ENCODE data around the gene CANT1. TPM values are rescaled to one million over a fixed set of nuclear protein-coding genes. Genes with fewer than 3 reads are reported as not detected.
"Not testable (repeated sequence)": the region's sequence is repeated elsewhere in the genome, so short reads cannot be mapped to it uniquely, and the experiment has no call there.

The CANT1 gene
- total RNA-seq, 1 experiment from 2014 or later: 54.2 TPM

DNA sequence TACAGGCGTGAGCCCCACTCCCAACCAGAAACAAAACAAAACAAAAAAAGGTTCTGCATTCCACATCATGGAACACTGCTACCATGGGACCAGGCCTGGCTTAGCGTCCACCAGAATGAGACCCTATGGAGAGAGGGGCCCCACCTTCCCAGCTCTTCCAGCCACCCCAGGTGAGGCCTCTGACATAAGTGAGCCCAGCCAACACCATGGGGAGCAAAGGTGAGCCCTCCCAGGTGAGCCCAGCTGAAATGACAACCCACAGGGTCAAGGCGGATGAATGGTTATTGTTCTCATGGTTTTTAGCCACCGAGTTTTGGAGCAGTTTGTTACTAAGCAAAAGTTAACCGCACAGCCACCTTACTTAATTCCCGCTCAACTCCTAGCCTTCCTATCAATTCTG, 46.2 kb downstream of the CANT1 start:
- no peak for TF ChIP-seq EZH2 (IDR thresholded peaks at IDR 0.05; ENCODE audit: borderline replicate concordance, low read depth, low read length, poor library complexity, severe bottlenecking)
- TF ChIP-seq, protein P1, sequence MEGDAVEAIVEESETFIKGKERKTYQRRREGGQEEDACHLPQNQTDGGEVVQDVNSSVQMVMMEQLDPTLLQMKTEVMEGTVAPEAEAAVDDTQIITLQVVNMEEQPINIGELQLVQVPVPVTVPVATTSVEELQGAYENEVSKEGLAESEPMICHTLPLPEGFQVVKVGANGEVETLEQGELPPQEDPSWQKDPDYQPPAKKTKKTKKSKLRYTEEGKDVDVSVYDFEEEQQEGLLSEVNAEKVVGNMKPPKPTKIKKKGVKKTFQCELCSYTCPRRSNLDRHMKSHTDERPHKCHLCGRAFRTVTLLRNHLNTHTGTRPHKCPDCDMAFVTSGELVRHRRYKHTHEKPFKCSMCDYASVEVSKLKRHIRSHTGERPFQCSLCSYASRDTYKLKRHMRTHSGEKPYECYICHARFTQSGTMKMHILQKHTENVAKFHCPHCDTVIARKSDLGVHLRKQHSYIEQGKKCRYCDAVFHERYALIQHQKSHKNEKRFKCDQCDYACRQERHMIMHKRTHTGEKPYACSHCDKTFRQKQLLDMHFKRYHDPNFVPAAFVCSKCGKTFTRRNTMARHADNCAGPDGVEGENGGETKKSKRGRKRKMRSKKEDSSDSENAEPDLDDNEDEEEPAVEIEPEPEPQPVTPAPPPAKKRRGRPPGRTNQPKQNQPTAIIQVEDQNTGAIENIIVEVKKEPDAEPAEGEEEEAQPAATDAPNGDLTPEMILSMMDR (conservative IDR thresholded peaks at IDR 0.05; ENCODE audit: low read depth, low read length): no peak
- BruUV-seq (replicated peaks): no TSS peak
- Histone ChIP-seq H3K4me3 (ENCODE audit: low read depth, low read length, poor library complexity, severe bottlenecking) (no peak overlapping the region), H3K27me3 (replicated peaks; ENCODE audit: insufficient read depth, low read depth, low read length, poor library complexity) (no peaks in the 10 kb centered on the region), H3K27ac (ENCODE audit: low read depth, low read length, poor library complexity, severe bottlenecking) (no peak overlapping the region), H3K36me3 (ENCODE audit: insufficient read depth, low read length, poor library complexity, severe bottlenecking) (peaks cover 2% of the 10 kb centered on the region), H3K9me3 (ENCODE audit: low read depth, low read length, poor library complexity, severe bottlenecking) (no peaks in the 10 kb centered on the region), H3K4me1 (ENCODE audit: insufficient read depth, low read length, poor library complexity, severe bottlenecking) (no peaks in the 10 kb centered on the region)
- POLR2A ChIA-PET (ENCODE audit: low non-redundant PET): no interaction called here
- CTCF ChIA-PET: no interaction called here
- intact Hi-C loops (cut with micrococcal nuclease; ENCODE audit: unreplicated experiment): no loop called here
- DNase-seq (ENCODE audit: low spot score): no peak

DNA sequence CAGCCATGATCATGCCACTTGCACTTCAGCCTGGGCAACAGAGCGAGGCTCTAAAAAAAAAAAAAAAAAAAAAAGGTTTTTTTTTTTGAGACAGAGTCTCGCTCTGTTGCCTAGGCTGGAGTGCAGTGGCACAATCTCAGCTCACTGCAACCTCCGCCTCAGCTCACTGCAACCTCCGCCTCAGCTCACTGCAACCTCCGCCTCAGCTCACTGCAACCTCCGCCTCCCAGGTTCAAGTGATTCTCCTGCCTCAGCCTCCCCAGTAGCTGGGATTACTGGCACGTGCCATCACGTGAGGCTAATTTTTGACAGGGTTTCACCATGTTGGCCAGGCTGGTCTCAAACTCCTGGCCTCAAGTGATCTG, 46.6 kb downstream of the CANT1 start:
- intact Hi-C loops (cut with micrococcal nuclease; ENCODE audit: unreplicated experiment); CTCF ChIA-PET; H3K27ac ChIP-seq (ENCODE audit: low read depth, low read length, poor library complexity, severe bottlenecking); H3K4me3 ChIP-seq (ENCODE audit: low read depth, low read length, poor library complexity, severe bottlenecking); H3K36me3 ChIP-seq (ENCODE audit: insufficient read depth, low read length, poor library complexity, severe bottlenecking); H3K27me3 ChIP-seq (replicated peaks; ENCODE audit: insufficient read depth, low read depth, low read length, poor library complexity); H3K9me3 ChIP-seq (ENCODE audit: low read depth, low read length, poor library complexity, severe bottlenecking); H3K4me1 ChIP-seq (ENCODE audit: insufficient read depth, low read length, poor library complexity, severe bottlenecking); BruUV-seq (replicated peaks); POLR2A ChIA-PET (ENCODE audit: low non-redundant PET); DNase-seq (ENCODE audit: low spot score): not testable (repeated sequence)

DNA sequence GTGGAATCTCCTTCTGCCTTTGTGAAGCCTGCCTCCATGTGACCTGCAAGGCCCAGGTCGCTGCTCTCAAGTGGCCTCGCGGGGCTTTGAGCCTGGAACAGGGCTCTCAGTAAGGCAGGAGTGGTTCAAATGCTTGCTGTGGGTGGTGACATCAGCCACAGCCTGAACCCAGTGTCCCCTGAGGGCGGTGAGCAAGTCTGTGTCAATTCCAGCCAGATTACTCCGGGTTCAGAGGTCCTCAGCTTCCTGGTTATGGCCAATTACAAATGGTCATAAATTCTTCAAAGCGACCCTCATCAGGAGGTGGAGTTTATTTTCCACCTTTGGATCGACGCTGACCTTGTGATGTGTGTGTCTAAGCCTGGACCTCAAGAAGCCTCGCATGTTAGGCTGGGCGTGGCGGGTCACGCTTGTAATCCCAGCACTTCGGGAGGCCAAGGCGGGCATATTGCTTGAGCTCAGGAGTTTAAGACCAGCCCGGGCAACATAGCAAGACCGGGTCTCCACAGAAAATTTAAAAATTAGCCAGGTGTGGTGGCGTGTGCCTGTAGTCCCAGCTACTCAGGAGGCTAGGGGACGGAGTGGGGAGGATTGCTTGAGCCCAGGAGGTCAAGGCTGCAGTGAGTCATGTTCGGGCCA, 47.1 kb downstream of the CANT1 start:
- BruUV-seq (replicated peaks): no TSS peak
- ChIA-PET POLR2A (ENCODE audit: low non-redundant PET) (interaction anchor here (0.6 kb wide), 1 partner anchor 67 kb away, joined by 4 read pairs; no protein-coding TSS in a partner anchor), CTCF (no interaction called here)
- intact Hi-C loops (cut with micrococcal nuclease; ENCODE audit: unreplicated experiment): no loop called here
- no peak for DNase-seq (ENCODE audit: low spot score)
- Histone ChIP-seq H3K9me3 (ENCODE audit: low read depth, low read length, poor library complexity, severe bottlenecking) (no peaks in the 10 kb centered on the region), H3K4me3 (ENCODE audit: low read depth, low read length, poor library complexity, severe bottlenecking) (no peak overlapping the region), H3K27me3 (replicated peaks; ENCODE audit: insufficient read depth, low read depth, low read length, poor library complexity) (no peaks in the 10 kb centered on the region), H3K27ac (ENCODE audit: low read depth, low read length, poor library complexity, severe bottlenecking) (no peak overlapping the region), H3K4me1 (ENCODE audit: insufficient read depth, low read length, poor library complexity, severe bottlenecking) (no peaks in the 10 kb centered on the region), H3K36me3 (ENCODE audit: insufficient read depth, low read length, poor library complexity, severe bottlenecking) (no peaks in the 10 kb centered on the region)
- TF ChIP-seq, protein P1 (conservative IDR thresholded peaks at IDR 0.05; ENCODE audit: low read depth, low read length): no peak
- TF ChIP-seq EZH2 (IDR thresholded peaks at IDR 0.05; ENCODE audit: borderline replicate concordance, low read depth, low read length, poor library complexity, severe bottlenecking): no peak

DNA sequence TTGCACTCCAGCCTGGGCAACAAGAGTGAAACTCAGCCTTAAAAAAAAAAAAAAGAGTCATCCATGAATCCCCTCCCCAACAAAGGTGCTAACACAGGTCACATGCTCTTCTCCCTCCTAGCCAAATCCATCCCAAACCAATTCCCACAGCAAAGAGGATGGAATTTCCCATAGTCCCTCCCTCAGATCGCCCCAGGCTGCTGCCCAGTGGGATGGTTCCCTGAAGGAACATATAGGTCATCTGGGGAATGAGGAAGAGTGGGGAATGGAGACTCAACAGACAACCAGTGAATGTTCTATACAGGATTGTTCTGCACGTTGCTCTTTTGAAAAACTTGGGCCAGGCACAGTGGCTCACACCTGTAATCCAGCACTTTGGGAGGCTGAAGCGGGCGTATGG, 48.0 kb downstream of the CANT1 start:
- Histone ChIP-seq H3K9me3 (ENCODE audit: low read depth, low read length, poor library complexity, severe bottlenecking) (no peaks in the 10 kb centered on the region), H3K27me3 (replicated peaks; ENCODE audit: insufficient read depth, low read depth, low read length, poor library complexity) (no peaks in the 10 kb centered on the region), H3K36me3 (ENCODE audit: insufficient read depth, low read length, poor library complexity, severe bottlenecking) (no peaks in the 10 kb centered on the region), H3K4me3 (ENCODE audit: low read depth, low read length, poor library complexity, severe bottlenecking) (no peak overlapping the region), H3K27ac (ENCODE audit: low read depth, low read length, poor library complexity, severe bottlenecking) (no peak overlapping the region), H3K4me1 (ENCODE audit: insufficient read depth, low read length, poor library complexity, severe bottlenecking) (no peaks in the 10 kb centered on the region)
- TF ChIP-seq EZH2 (IDR thresholded peaks at IDR 0.05; ENCODE audit: borderline replicate concordance, low read depth, low read length, poor library complexity, severe bottlenecking): no peak
- TF ChIP-seq, protein P1 (conservative IDR thresholded peaks at IDR 0.05; ENCODE audit: low read depth, low read length): no peak
- ChIA-PET CTCF (no interaction called here), POLR2A (ENCODE audit: low non-redundant PET) (no interaction called here)
- intact Hi-C loops (cut with micrococcal nuclease; ENCODE audit: unreplicated experiment): no loop called here
- no peak for DNase-seq (ENCODE audit: low spot score)
- no TSS peak for BruUV-seq (replicated peaks)
